Endodermal cell (in vitro differentiated cells): Measurements from ENCODE around the gene KCNJ11. TPM values are rescaled to one million over a fixed set of nuclear protein-coding genes. Genes with fewer than 3 reads are reported as not detected.

ENCODE experiments used
- DNase-seq: peaks from one replicate; pipeline ENCODE4 v3.0.0-alpha.2; 2017
- H3K27ac ChIP-seq: 2 replicates; pipeline ENCODE4 v1.5.1; 2013; ENCODE audit warnings: mild to moderate bottlenecking, low read depth, low read length, moderate library complexity
- H3K27me3 ChIP-seq: 2 replicates; pipeline ENCODE4 v1.6.1; 2013; ENCODE audit warnings: mild to moderate bottlenecking, low read length, moderate library complexity; ENCODE audit not compliant: insufficient read depth, control insufficient read depth, poor library complexity, severe bottlenecking
- H3K36me3 ChIP-seq: 2 replicates; pipeline ENCODE4 v1.7.0; 2013; ENCODE audit warnings: mild to moderate bottlenecking, low read length, moderate library complexity; ENCODE audit not compliant: control insufficient read depth, insufficient read depth
- H3K4me1 ChIP-seq: one replicate; pipeline ENCODE4 v1.7.0; 2013; ENCODE audit warnings: low read length; ENCODE audit not compliant: control insufficient read depth, insufficient read depth
- H3K4me3 ChIP-seq: 2 replicates; pipeline ENCODE4 v1.5.1; 2013; ENCODE audit warnings: mild to moderate bottlenecking, low read length, moderate library complexity
- H3K9ac ChIP-seq: 2 replicates; pipeline ENCODE4 v1.6.1; 2013; ENCODE audit warnings: mild to moderate bottlenecking, low read length, moderate library complexity; ENCODE audit not compliant: poor library complexity, severe bottlenecking; ENCODE audit errors: extremely low read depth
- H3K9me3 ChIP-seq: 2 replicates; pipeline ENCODE4 v1.6.1; 2013; ENCODE audit warnings: mild to moderate bottlenecking, low read length, moderate library complexity; ENCODE audit not compliant: control insufficient read depth
- H3K27ac Mint-ChIP-seq: 2 replicates; pipeline ENCODE4 v1.8.0; 2020; ENCODE audit warnings: mixed read lengths
- H3K27me3 Mint-ChIP-seq: 2 replicates; pipeline ENCODE4 v1.8.0; 2021; ENCODE audit warnings: mild to moderate bottlenecking, mixed read lengths; ENCODE audit not compliant: insufficient read depth
- H3K36me3 Mint-ChIP-seq: 2 replicates; pipeline ENCODE4 v1.8.0; 2020; ENCODE audit warnings: low read depth, mixed read lengths
- H3K4me1 Mint-ChIP-seq: 2 replicates; pipeline ENCODE4 v1.8.0; 2020; ENCODE audit warnings: mixed read lengths
- H3K4me3 Mint-ChIP-seq: 2 replicates; pipeline ENCODE4 v1.8.0; 2020; ENCODE audit warnings: mild to moderate bottlenecking, moderate library complexity, mixed read lengths
- H3K9me3 Mint-ChIP-seq: 2 replicates; pipeline ENCODE4 v1.8.0; 2020; ENCODE audit warnings: mild to moderate bottlenecking, mixed read lengths
- CTCF ChIP-seq: fragments of 200-600 bp; sonication (generic); conservative IDR thresholded peaks from 2 replicates; pipeline ENCODE4 v1.5.0; 2021; ENCODE audit warnings: antibody characterized with exemption, mild to moderate bottlenecking
- WGBS, 2 experiments: methylation state at CpG; one replicate each; pipeline versions ENCODE4 v1.1.5 to v1.1.7; 2013; ENCODE audit warnings: missing lambda C conversion rate in 2 of 2, mixed read lengths in 1 of 2; ENCODE audit not compliant: insufficient coverage in 1 of 2, insufficient read length in 1 of 2; 5-methylcytosine and 5-hydroxymethylcytosine counted together
- total RNA-seq, 2 donors: library from RNA; stranded (reverse); fragmentation: NEBNext Ultra II Directional in 1 of 2; extraction: Animal tissue kit (Norgen Biotek cat#: 25700) in 1 of 2; gene quantifications; 2 replicates in 1 of 2; 3 replicates in 1 of 2; pipeline ENCODE4 v1.2.1, GENCODE V29; 2021

Gene KCNJ11
- total RNA-seq, 2 donors from 2014 or later = 2.2 to 5.3 TPM

DNA sequence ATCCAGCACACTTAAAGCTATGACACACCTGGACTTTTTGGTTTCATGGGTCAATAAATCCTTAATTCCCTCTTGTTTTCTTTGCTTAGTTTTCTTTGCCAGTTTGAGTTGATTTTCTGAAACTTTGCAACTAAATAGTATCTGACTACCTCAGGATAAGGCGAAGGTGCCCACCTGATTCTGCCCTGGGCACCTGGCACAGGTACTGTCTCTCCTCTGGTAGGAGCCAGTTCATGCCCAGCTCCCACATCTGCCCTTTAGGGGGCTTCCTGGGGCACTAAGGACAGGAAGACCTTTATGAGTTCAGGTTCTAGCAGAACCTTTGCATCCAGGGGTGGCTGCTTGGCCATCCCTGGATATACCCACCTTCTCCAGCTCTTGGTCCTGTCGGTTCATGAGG is 19.6 kb upstream of the KCNJ11 start:
- Histone ChIP-seq H3K9me3 (no peaks in the 10 kb centered on the region), H3K4me1 (no peaks in the 10 kb centered on the region), H3K4me3 (no peak overlapping the region), H3K36me3 (no peaks in the 10 kb centered on the region), H3K27me3 (no peaks in the 10 kb centered on the region), H3K9ac (no peak overlapping the region), H3K27ac (no peak overlapping the region)
- H3K9me3 Mint-ChIP-seq = no peaks in the 10 kb centered on the region
- WGBS, 2 experiments = 86 to 100% methylated on average over 1 to 2 of the region's 2 CpGs
- peaks cover 13% of the 10 kb centered on the region for H3K27me3 Mint-ChIP-seq
- TF ChIP-seq CTCF = no peak
- no peak overlapping the region for H3K4me3 Mint-ChIP-seq
- H3K27ac Mint-ChIP-seq = no peak overlapping the region
- no peaks in the 10 kb centered on the region for H3K36me3 Mint-ChIP-seq
- peaks cover 4% of the 10 kb centered on the region for H3K4me1 Mint-ChIP-seq
- DNase-seq = no peak

GRCh38 chr11:17407575-17407974 is 19.1 kb upstream of the KCNJ11 start:
- WGBS, 2 experiments = 92% methylated on average over 2 of the region's 2 CpGs; no CpG with 5 or more reads in 1 of the 2 experiments
- Histone ChIP-seq H3K27ac (no peak overlapping the region), H3K9me3 (no peaks in the 10 kb centered on the region), H3K4me1 (no peaks in the 10 kb centered on the region), H3K36me3 (no peaks in the 10 kb centered on the region), H3K4me3 (no peak overlapping the region), H3K9ac (no peak overlapping the region), H3K27me3 (no peaks in the 10 kb centered on the region)
- no peak overlapping the region for H3K4me3 Mint-ChIP-seq
- DNase-seq = no peak
- H3K36me3 Mint-ChIP-seq = no peaks in the 10 kb centered on the region
- TF ChIP-seq CTCF = no peak
- H3K27ac Mint-ChIP-seq = no peak overlapping the region
- peaks cover under 1% of the 10 kb centered on the region for H3K4me1 Mint-ChIP-seq
- H3K9me3 Mint-ChIP-seq = no peaks in the 10 kb centered on the region
- peaks cover 13% of the 10 kb centered on the region for H3K27me3 Mint-ChIP-seq

GRCh38 chr11:17406818-17407149 is 18.3 kb upstream of the KCNJ11 start:
- Histone ChIP-seq H3K4me1 (no peaks in the 10 kb centered on the region), H3K9me3 (no peaks in the 10 kb centered on the region), H3K27me3 (no peaks in the 10 kb centered on the region), H3K27ac (no peak overlapping the region), H3K36me3 (no peaks in the 10 kb centered on the region), H3K4me3 (no peak overlapping the region), H3K9ac (no peak overlapping the region)
- Mint-ChIP-seq H3K4me3 (no peak overlapping the region), H3K9me3 (no peaks in the 10 kb centered on the region), H3K4me1 (no peaks in the 10 kb centered on the region), H3K27ac (no peak overlapping the region), H3K27me3 (peaks cover 13% of the 10 kb centered on the region), H3K36me3 (no peaks in the 10 kb centered on the region)
- WGBS, 2 experiments = 86 to 94% methylated on average over 12 to 13 of the region's 13 CpGs
- DNase-seq = no peak
- no peak for TF ChIP-seq CTCF
